ENCODE data around the gene PHLDB1. TPM values are rescaled to one million over a fixed set of nuclear protein-coding genes. Genes with fewer than 3 reads are reported as not detected.

PHLDB1 gene
- total RNA-seq, 4 donors from 2014 or later: 92.6 to 276 (median 161) TPM

DNA sequence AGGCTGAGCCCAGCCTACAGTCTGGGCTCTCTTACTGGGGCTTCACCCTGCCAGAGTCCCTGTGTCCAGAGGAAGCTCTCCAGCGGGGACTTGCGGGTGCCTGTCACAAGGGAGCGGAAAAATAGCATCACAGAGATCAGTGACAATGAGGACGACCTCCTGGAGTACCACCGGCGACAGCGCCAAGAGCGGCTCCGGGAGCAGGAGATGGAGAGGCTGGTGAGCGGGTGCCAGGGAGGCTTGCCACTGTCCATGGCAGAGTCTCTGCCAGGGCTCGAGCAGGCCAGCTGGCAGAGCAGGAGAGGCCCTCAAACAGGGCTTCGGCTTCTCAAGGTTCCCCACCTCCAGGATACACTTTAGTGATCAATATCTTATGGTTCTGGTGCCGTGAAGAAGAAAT lies 21.0 kb downstream of the PHLDB1 start:
- TF ChIP-seq, protein P1, sequence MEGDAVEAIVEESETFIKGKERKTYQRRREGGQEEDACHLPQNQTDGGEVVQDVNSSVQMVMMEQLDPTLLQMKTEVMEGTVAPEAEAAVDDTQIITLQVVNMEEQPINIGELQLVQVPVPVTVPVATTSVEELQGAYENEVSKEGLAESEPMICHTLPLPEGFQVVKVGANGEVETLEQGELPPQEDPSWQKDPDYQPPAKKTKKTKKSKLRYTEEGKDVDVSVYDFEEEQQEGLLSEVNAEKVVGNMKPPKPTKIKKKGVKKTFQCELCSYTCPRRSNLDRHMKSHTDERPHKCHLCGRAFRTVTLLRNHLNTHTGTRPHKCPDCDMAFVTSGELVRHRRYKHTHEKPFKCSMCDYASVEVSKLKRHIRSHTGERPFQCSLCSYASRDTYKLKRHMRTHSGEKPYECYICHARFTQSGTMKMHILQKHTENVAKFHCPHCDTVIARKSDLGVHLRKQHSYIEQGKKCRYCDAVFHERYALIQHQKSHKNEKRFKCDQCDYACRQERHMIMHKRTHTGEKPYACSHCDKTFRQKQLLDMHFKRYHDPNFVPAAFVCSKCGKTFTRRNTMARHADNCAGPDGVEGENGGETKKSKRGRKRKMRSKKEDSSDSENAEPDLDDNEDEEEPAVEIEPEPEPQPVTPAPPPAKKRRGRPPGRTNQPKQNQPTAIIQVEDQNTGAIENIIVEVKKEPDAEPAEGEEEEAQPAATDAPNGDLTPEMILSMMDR (IDR thresholded peaks at IDR 0.05): no peak
- no peak for TF ChIP-seq POLR2AphosphoS5 (IDR thresholded peaks at IDR 0.05)
- H3K9me3 ChIP-seq: no peaks in the 10 kb centered on the region
- intact Hi-C loops (cut with DNase I; ENCODE audit: low total_unique reads) (no loop called here), in situ Hi-C loops (cut with MboI; ENCODE audit: low pct_ligation_motif_present in 1 of 4, low pct_unique_long_range_greater_than_20kb in 1 of 4, low sequenced_read_pairs in 3 of 4) (no loop called here)
- no peaks in the 10 kb centered on the region for H3K27me3 ChIP-seq
- no peaks in the 10 kb centered on the region for H3K36me3 ChIP-seq
- 83 to 84% methylated on average over 5 to 13 of the region's 13 CpGs for WGBS, 2 donors (ENCODE audit: low coverage in 1 of 2)
- no peak overlapping the region for H3K4me3 ChIP-seq
- DNase-seq: no peak
- H3K27ac ChIP-seq: no peak overlapping the region
- peaks cover 9 to 45% (median 38%) of the 10 kb centered on the region in 4 donors for H3K4me1 ChIP-seq

- Histone ChIP-seq H3K9me3 (no peaks in the 10 kb centered on the region), H3K4me3 (no peak overlapping the region), H3K27me3 (no peaks in the 10 kb centered on the region), H3K4me1 (peaks cover 14 to 51% (median 44%) of the 10 kb centered on the region in 4 donors), H3K27ac (peak overlapping the region in 2 of 4 donors; percentile 85 to 86), H3K36me3 (no peaks in the 10 kb centered on the region)
- intact Hi-C loops (cut with DNase I; ENCODE audit: low total_unique reads) (no loop called here), in situ Hi-C loops (cut with MboI; ENCODE audit: low pct_ligation_motif_present in 1 of 4, low pct_unique_long_range_greater_than_20kb in 1 of 4, low sequenced_read_pairs in 3 of 4) (no loop called here)
- TF ChIP-seq, protein P1 (IDR thresholded peaks at IDR 0.05): no peak
- TF ChIP-seq POLR2AphosphoS5 (IDR thresholded peaks at IDR 0.05) (no peak), POLR2A (IDR thresholded peaks at IDR 0.05) (no peak), EP300 (IDR thresholded peaks at IDR 0.05; ENCODE audit: low read depth) (no peak)
- 42 to 47% methylated on average over 2 to 5 of the region's 5 CpGs for WGBS, 2 donors (ENCODE audit: low coverage in 1 of 2)
- DNase-seq: no peak
Observed at GRCh38 chr11:118628861-118629549, 21.6 kb downstream of the PHLDB1 start.

DNA sequence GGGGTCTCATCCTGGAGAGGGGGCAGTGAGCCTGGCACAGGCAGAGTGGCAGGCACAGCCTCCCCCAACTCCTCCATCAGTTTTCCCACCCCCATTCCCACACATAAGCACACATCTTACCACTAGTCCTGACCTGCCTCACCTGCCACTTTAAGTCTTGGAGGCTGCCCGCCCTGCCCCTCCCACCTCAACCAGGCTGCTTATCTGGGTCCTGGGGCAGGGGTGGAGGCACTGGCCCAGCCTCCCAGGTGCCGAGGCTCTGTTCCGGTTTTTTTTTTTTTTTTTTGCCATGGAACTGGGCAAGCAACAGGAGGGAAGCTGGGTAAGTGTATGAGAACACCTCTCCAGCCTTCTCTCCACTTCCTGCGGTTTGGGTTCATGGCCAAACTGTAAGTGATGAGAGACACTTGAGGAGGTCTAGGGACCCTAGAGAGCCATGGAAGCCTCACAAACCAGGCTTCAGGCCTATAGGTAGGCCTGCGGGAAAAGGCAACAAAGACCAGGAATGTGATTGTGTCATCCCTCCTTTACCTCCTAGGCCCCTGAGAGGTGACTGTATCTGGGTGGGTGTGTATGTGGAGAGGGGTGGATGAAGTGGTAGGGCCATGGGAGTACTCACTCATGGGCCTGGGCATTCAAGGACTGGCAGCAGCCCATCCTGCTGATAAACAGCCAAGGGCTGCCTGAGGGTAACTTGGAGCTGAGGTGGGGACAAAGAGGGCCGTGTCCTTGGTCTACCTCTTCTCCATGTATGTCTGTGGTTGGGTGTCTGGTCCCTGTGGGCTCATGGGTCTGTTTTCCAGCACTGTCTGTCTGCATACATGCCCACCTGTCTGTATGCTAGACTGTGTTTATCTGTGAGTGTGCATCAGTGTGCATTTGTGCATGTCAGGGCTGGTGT lies 22.6 kb downstream of the PHLDB1 start:
- H3K4me3 ChIP-seq: peak overlapping the region in 3 of 4 donors; percentile 29 to 52 (median 32)
- intact Hi-C loops (cut with DNase I; ENCODE audit: low total_unique reads): no loop called here
- peak overlapping the region; percentile 82 to 86 (median 84) for H3K27ac ChIP-seq
- H3K4me1 ChIP-seq: peaks cover 21 to 61% (median 53%) of the 10 kb centered on the region in 4 donors
- TF ChIP-seq EP300 (IDR thresholded peaks at IDR 0.05; ENCODE audit: low read depth) (no peak), POLR2AphosphoS5 (IDR thresholded peaks at IDR 0.05) (no peak), POLR2A (IDR thresholded peaks at IDR 0.05) (no peak)
- TF ChIP-seq, protein P1 (IDR thresholded peaks at IDR 0.05): no peak
- H3K36me3 ChIP-seq: no peaks in the 10 kb centered on the region
- H3K27me3 ChIP-seq: no peaks in the 10 kb centered on the region
- WGBS, 2 donors (ENCODE audit: low coverage in 1 of 2): 60 to 64% methylated on average over 1 to 6 of the region's 6 CpGs
- in situ Hi-C loops (cut with MboI; ENCODE audit: low pct_ligation_motif_present in 1 of 4, low pct_unique_long_range_greater_than_20kb in 1 of 4, low sequenced_read_pairs in 3 of 4): no loop called here
- H3K9me3 ChIP-seq: no peaks in the 10 kb centered on the region
- peak; percentile 77 for DNase-seq

All from transverse colon (tissue), 4 donors.